GM21786 (cell line): ENCODE results near the gene CUBN.

Experiments used
- ATAC-seq: cut with Tn5 transposase; IDR thresholded peaks from one replicate; pipeline ENCODE4 v1.9.1; 2021; ENCODE audit not compliant: unreplicated experiment

Gene CUBN

DNA sequence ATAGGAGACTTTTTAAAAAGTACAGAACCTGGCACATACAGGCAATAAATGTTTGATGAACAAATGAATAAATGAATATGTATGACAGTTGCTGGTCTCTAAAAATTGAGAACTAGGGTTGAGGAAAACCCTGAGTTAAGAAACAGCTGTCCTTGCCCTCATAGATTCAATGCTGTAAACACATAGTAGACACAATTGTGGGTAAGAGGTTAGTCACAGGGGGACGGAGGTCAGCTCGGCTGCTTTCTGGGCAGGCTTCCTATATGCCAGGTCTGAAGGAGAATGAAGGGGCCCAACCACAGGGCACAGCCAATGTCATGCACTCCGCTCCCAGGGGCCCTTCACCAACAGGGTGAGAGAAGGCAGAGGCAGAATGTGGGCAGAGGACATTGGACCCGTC, 169.1 kb downstream of the CUBN start:
- no peak for ATAC-seq

DNA sequence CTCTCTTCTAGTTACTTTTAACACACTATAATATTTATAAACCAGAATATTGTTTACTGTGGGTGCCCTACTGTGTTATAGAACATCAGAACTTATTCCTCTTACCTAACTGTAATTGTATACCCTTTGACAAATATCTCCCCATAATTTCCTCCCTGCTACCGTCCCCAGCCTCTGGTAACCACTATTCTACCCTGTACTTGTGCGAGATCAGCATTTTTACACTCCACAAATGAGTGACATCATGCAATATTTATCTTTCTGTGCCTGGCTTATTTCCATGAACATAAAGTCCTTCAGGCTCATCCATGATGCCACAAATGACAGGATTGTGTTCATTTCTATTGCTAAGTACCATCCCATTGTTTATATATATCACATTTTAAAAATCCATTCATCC, 172.6 kb downstream of the CUBN start:
- ATAC-seq, result no peak

DNA sequence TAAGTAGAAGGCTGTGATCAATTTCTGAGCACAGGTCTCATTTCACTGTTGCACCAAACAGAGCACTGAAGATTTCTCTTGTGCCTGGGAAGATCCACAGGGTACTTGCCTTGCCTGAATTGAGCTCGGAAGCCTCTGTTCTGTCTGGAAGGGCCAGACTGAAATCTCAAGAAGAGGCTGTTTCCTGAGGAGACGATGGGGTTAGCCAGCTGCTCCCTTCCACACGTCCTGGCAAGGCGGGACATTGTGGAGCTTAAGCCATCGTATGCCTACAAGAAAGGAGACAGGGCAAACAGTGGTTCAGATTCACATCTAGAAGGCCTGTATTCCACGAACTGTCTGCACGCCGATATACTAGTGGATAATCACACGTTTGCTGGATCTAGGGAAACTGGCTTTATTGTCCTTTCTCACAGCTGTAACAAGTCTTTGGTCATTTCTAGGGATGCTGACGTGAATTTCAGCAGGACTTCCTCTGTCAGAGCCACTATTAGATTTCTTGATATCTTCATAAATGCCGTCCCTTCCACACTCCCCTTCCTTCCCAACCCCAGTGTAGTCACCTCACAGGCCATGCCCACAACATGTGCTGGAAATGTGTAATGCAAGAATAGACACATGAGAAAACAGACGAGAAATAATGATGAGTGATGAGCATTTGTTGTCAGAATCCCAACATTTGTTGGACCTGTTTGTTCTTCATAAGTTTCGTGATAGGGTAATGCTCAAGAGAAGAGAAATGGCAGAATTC, 175.2 kb downstream of the CUBN start:
- ATAC-seq, result no peak

DNA sequence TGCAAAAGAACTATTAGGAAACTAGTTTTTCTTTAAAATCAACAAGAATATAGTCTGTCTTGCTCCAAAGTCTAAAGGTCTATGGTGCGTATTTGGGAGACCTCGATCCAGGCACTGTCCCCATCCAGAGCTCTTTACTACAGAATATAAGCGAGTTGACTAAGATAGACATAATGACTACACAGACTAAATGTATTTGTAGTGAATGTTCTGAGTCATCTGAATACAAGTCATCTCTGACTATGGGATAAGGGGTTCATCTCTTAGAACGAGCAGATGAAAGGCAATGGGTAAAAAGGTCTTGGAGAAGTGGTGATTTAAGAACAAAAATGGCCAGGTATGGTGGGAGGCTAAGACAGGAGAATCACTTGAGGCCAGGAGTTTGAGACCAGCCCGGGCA, 176.3 kb downstream of the CUBN start:
- no peak for ATAC-seq

DNA sequence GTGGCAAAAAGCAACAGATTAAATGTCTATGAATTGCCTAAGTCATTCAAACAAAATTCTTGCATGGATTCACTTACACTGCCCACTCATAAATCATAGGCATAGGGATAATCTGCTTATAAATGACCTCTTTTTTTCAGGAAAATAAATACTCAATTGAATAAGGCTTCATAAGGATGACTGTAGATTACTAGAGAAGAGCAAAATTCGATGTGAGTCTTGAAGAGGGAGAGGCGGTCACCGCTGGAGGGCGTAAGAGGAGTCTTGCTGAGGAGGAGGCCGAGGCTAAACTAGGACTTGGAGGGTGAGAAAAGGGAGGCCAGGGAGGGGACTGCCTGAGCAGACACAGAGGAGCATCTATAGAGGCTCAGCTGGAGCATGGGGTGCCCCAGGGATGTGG, 177.0 kb downstream of the CUBN start:
- ATAC-seq, result no peak

DNA sequence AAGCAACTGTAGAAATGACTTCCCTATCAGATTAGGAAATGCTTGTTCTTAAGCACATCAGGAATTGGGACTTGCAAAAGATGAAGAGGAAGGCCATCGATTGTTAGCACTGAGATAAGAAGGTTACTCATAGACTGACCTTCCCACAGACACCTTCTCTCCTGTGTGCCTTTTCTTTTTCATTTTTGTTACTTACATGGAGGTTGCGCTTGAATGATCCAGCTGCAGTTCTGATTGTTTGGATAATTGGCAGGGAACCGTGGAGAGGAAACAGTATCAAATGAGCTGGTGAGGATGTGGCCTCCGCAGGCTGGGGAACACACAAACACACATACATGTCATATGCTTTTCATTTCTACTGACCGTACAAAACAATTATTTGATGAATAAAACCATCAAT, 177.5 kb downstream of the CUBN start:
- no peak for ATAC-seq

DNA sequence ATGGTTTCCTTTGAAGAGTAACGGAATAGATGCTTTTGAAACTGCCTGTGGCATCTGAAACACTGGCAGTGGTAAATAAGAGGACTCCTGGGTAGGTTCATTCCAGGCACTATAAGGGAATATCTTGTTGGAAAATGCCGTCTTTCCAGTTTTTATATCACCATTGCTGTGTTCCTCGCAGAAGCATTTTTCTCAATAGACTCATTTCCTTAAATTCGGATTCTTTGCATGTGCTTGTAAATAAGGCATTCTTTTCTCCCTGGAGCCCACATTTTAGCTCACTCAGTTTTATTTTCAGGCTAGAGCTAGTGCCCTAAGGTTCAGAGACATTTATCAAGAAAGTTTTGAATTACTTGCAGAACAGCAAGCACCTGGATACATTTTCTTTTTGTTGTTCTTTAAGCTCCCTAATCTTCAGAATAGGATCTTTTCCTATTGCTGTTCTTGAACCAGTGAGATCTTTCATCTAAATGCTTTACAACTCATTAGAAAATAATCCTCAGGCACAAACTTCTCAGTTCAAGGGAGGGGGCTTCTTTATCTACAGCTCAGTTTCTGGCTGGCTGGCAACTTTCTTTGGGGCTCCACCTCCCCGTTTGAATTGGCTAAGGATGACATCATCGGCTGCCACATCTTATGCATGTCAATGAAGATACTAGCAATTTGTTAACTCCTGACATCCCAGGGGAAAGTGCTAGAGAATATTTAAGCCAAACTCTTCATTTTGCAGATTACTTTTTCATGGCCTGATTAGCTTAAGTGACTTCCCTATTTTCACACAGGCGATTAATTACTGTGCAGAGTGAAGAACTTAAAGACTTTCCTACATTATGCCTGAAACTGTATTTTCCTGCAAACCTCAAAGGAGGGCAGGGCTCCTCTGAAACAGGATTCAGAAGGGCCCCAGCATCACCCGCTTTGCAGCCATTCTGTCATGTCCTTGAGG, 178.7 kb downstream of the CUBN start:
- ATAC-seq, result no peak

DNA sequence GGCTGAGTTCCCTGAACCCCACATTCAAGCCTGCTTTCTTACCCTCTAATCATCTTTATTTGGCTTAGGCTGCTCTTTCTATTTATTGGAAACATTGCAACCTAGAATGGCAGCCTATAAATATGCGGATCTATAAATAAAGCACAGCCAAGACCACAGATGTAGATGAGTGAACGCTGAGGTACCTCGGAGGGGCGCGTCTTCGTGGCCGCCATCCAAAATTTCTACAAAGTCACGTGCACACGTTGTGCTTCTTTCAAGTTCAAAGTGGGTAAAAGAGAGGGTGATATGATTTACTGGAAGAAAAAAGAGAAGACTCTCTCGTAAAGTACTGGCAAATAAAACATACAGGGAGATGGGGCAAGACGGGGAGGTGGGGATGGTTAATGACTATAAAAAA, 179.8 kb downstream of the CUBN start:
- ATAC-seq, result no peak

DNA sequence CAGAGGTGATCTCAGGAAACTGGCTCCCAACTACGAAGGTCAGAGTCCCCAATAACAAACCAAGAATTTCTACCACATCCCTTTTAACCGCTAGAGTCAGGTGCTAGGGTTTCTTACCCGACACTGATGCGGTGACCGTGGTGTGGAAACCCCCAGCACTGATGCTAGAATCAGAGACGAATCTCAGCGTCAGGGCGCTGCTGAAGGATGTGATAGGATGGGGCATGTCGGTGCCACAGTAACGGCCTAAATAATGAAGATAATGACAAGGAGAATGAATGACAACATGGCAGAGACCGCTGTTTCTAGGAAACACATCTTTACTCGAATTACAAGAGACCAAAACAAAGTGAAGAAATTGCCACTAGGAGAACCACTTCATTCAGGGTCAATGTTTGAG, 181.2 kb downstream of the CUBN start:
- ATAC-seq, result no peak

DNA sequence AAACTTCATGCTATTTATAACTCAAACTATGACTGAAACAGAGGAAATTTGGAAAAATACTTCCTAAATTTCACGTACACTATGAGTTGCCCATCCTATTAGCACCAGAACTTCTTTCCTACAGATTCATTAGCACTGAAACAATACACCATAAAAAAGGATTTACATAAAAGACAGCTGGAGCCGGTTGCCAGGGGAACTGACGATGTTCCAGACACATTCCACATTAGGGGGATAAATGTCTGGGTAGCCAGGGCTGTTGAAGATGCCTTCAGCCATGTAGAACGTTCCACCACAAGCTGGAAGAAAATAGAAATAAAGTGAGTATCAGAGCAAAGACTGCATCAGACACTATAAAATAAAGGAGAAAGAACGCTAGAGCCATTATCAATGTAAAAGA, 182.5 kb downstream of the CUBN start:
- no peak for ATAC-seq

DNA sequence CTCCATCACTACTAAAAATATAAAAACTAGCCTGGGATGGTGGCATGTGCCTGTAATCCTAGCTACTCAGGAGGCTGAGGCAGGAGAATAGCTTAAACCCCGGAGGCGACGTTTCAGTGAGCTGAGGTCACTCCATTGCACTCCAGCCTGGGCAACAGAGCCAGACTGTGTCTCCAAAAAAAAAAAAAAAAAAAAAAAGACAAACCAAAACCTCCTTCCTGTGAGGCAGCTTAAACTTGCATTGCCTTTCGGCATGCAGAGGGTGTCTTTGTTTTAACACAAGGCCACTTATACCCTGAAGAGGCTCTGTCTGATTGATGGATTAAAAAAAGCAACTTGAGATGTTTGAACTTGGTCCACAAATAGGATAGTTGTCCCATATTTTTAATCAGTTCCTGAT, 184.0 kb downstream of the CUBN start:
- ATAC-seq, result no peak

DNA sequence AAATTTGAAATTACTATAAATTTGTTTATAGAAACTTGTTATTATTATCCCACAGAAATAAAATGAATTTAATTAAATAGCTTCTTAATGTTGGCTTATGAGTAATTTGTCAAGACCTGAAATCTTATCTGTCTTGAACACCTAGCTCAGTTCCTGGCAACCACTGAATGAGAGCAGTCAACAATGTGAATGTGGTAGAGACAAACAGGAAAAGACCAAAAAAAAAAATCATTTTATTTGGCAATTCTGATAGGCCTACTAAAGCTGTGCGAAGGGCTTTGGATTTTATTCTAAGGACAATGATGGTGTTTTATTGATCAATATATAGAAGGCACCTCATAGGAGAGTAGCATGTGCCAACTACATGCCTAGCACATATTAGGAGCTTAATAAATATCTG, 184.6 kb downstream of the CUBN start:
- ATAC-seq, result no peak

DNA sequence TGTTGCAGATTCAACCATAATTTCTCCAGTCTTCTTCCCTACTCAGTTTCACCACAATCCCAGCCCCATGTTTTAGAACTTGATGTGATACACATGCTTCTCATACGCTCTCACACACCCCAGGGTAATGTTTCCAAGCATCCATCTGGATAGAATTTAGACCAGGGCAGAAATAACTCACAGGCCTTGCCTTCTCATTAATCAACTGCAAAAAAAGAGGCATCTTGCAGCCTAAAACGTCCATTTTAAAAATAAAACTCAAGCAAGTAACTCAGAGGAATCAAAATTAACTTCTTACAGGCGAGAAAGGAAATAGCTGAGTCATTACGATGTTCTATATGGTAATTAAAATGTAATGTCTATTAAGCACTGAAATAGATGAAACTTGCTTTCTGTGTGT, 185.2 kb downstream of the CUBN start:
- no peak for ATAC-seq

DNA sequence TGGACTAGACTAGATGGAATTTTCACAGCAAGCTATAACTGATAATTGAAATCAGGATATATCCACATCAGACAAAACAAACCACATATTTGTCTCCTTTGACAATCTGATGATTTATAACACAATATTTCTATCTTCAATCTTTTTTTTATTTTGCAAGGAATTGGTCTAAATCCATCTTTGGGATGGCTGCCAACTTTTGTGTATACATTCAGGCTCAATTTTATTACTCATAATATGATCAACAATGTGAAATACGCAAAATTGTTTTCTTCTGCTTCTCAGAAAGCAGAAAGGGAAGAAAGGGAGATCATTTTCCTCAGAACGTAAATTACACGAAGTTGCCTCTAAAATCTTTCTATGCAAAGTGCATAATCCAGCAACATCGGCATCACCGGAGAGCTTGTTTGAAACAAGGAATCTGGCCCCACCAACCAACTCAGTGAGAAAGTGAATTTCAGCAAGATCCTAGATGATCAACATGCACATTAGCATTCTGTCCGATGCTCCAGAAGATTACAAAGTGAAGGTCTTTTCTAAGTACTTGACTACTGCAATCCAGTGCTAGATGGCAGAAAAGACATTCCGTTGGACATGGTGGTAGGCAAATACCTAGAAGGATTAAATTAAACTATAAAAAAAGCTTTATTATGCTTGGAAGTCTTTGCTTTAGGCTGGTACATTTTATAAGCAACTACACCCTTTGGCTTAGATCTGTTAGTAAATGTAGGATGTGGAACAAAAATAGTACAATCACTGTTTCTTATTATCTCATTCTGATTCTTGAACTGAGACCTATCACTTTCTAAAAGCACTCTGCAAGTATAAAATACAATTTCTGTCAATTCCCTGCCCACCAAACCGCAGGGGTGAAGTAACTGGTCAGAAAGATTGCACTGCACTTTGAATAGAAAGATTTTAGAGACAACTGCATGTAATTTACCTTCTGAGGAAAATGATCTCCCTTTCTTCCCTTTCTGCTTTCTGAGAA, 186.0 kb downstream of the CUBN start:
- ATAC-seq, result no peak

DNA sequence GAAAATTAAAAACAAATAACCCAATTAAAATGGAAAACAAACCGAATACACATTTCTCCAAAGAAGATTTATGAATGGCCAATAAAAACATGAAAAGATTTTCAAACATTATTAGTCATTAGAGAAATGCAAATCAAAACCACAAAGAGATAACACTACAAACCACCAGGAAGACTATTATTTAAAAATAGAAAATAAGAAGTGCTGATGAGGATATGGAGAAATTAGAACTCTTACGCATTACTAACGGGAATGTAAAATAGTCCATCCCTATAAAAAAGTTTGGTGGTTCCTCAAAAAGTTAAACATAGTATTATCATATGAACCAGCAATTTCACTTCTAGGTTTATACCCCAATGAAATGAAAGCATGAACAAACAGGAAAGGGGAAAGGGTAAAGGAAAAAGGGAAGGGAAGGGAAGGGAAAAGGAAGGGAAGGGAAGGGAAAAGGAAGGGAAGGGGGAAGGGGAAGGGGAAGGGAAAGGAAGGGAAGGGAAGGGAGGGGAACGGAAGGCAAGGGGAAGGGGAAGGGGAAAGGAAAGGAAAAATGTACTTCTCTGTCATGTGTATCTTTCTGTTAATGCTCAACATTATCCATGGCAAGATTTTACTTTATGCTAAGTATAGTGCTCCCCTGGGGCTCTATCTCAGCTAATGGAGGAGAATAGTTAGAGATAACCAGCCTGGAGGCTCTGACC, 187.1 kb downstream of the CUBN start:
- no peak for ATAC-seq

DNA sequence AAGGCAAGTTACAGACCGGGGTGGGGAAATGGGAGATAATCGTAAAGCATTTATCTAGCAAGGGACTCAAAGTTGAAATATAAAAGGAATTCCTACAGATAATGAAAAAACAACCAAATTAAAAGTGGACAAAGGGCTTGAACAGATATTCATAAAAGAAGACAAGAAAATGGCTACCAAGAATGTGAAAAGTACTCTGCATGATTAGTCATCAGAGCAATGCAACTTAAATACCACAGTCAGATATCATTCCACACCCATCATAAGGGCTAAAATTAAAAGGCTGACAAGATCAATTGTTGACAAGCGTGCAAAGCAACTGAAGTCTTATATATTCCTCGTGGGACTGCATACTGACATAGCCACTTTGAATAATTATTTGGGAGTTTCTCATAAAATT, 187.7 kb downstream of the CUBN start:
- ATAC-seq, result no peak

DNA sequence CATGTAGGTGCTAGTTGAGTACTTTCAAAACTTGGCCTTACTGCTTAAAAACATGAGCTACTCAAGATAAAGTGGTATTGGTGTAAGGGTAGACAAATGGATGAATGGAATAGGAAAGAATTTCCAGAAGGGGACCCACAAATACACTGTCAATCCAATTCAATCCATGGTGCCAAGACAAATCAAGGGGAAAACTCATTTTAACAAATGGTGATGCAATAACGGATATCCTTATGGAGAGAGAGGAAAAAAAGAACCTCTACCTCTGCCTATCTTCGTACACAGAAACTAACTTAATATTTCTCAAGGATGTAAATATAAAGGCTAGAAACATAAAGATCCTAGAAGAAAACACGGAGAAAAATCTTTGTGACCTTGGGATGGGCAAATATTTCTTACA, 188.5 kb downstream of the CUBN start:
- no peak for ATAC-seq

DNA sequence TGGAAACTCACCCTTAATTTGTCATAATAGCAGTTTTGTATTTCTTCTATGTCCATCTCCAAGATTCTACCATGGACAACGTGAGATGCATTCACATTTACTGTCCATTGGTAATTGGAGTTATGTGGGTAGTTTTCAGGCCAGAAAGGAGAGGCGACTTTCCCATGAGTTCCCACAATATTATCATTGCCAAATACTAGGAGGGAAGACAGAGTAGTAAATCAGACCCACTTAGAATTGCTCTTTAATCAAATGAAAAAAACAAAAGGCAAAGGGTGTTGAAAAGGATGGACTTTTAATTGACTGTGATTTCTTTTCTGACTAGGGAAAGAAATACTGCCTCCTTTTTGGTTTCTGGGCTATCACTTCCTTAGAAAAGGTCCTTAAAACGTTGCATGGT, 190.7 kb downstream of the CUBN start:
- no peak for ATAC-seq

DNA sequence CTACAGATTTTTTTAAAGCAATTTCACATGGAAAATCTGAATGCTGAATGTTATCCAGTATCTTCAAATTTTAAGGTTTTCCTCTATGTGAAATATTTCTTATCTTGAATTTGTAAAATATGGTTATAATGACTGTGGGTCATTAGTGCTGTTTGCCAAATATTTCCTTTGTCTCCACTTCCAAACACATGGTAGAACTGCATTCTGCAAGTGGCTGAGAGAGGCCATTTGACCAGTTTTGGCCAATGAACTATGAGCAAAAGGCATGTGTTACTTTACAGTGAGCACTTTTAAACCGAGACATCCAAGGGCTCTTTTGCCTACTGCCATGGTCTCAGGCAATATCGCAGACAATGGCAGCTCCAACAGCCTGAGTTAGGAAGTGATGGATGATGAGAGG, 195.2 kb downstream of the CUBN start:
- ATAC-seq, result no peak

DNA sequence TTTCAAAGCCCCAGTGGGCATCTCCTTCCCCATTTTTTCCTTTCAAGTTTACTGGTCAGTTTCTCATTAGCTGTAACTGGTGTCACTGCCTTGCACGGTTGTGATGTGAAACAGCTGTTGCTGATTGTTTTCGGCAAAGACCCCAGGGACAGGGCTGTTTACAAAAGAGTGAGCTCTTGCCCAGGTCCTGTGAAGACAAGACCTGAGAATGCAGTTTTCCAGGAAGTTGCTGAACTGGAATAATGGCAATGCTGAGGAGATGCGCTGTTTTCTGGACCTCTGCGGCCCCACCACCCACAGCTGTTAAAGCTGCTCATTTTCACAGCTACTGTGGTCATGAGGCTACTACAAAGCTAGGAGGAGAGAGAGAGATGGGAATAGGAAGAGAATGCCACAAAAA, 195.8 kb downstream of the CUBN start:
- no peak for ATAC-seq

DNA sequence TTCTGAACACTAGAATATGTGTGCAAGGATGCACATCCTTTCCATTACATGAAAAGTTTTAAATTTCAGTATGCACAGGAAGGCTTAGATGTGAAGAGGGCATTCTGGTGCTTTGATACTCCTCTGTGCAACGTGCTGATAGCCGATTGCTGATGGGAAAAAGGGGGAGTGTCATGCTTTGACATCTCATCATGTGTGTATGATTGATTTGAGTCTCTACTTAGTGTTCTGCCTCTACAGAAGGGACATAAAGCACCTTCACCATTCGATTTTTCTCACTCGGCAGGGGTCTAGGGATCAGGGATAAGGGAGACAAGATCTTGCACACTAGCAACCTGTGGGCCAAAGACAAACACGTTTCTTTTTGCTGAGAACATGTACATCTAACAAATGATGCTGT, 197.7 kb downstream of the CUBN start:
- no peak for ATAC-seq
